ENCODE results near the gene DNASE1L2. TPM values are rescaled to one million over a fixed set of nuclear protein-coding genes. Genes with fewer than 3 reads are reported as not detected.

The DNASE1L2 gene
- total RNA-seq, 1 experiment from 2014 or later: 3.8 TPM

GRCh38 chr16:2287916-2288547, 51.8 kb downstream of the DNASE1L2 start:
- DNase-seq (ENCODE audit: low spot score): no peak

Other genes starting within 250 kb of the DNASE1L2 start
- gene SYNGR3, start 246.5 kb upstream of the DNASE1L2 start, total RNA-seq (2014; rRNA removed; shearing (Covaris generic)): 21.8 and 29.3 TPM in 2 replicates
- 23.5 and 26.9 TPM in 2 replicates for gene ZNF598, start 226.6 kb upstream of the DNASE1L2 start, total RNA-seq (2014; rRNA removed; shearing (Covaris generic))
- gene NPW, start 216.7 kb upstream of the DNASE1L2 start, total RNA-seq (2014; rRNA removed; shearing (Covaris generic)): 0.14 TPM in 1 of 2 replicates, not detected in the other
- gene NHERF2, start 209.5 kb upstream of the DNASE1L2 start, total RNA-seq (2014; rRNA removed; shearing (Covaris generic)): 124 and 154 TPM in 2 replicates
- gene NTHL1, start 188.6 kb upstream of the DNASE1L2 start, total RNA-seq (2014; rRNA removed; shearing (Covaris generic)): 67.8 and 77.4 TPM in 2 replicates
- 46.3 and 47.7 TPM in 2 replicates for gene TSC2, start 188.5 kb upstream of the DNASE1L2 start, total RNA-seq (2014; rRNA removed; shearing (Covaris generic))
- 46.4 and 71.1 TPM in 2 replicates for gene PKD1, start 100.5 kb upstream of the DNASE1L2 start, total RNA-seq (2014; rRNA removed; shearing (Covaris generic))
- not detected in 2 replicates for gene RAB26, start 87.8 kb upstream of the DNASE1L2 start, total RNA-seq (2014; rRNA removed; shearing (Covaris generic))
- 97.7 and 107 TPM in 2 replicates for gene TRAF7, start 80.7 kb upstream of the DNASE1L2 start, total RNA-seq (2014; rRNA removed; shearing (Covaris generic))
- gene CASKIN1, start 39.8 kb upstream of the DNASE1L2 start, total RNA-seq (2014; rRNA removed; shearing (Covaris generic)): 0.46 and 1.5 TPM in 2 replicates
- gene MLST8, start 31.0 kb upstream of the DNASE1L2 start, total RNA-seq (2014; rRNA removed; shearing (Covaris generic)): 43.2 and 64.5 TPM in 2 replicates
- gene BRICD5, start 25.6 kb upstream of the DNASE1L2 start, total RNA-seq (2014; rRNA removed; shearing (Covaris generic)): 7.0 and 7.5 TPM in 2 replicates
- gene PGP, start 21.6 kb upstream of the DNASE1L2 start, total RNA-seq (2014; rRNA removed; shearing (Covaris generic)): 35.4 and 43.4 TPM in 2 replicates
- 27.0 and 29.9 TPM in 2 replicates for gene E4F1, start 12.9 kb upstream of the DNASE1L2 start, total RNA-seq (2014; rRNA removed; shearing (Covaris generic))
- gene ECI1, start 15.1 kb downstream of the DNASE1L2 start, total RNA-seq (2014; rRNA removed; shearing (Covaris generic)): 50.6 and 73.8 TPM in 2 replicates
- 226 and 239 TPM in 2 replicates for gene RNPS1, start 31.7 kb downstream of the DNASE1L2 start, total RNA-seq (2014; rRNA removed; shearing (Covaris generic))
- gene ABCA3, start 104.3 kb downstream of the DNASE1L2 start, total RNA-seq (2014; rRNA removed; shearing (Covaris generic)): 17.3 and 19.5 TPM in 2 replicates
- gene CCNF, start 193.0 kb downstream of the DNASE1L2 start, total RNA-seq (2014; rRNA removed; shearing (Covaris generic)): 52.0 and 54.5 TPM in 2 replicates
- 33.2 and 48.6 TPM in 2 replicates for gene TEDC2, start 223.7 kb downstream of the DNASE1L2 start, total RNA-seq (2014; rRNA removed; shearing (Covaris generic))
- gene NTN3, start 234.9 kb downstream of the DNASE1L2 start, total RNA-seq (2014; rRNA removed; shearing (Covaris generic)): 0.12 TPM in 1 of 2 replicates, not detected in the other
- gene TBC1D24, start 238.7 kb downstream of the DNASE1L2 start, total RNA-seq (2014; rRNA removed; shearing (Covaris generic)): 8.6 and 18.0 TPM in 2 replicates

All from A172 (cell line).